Measurements from ENCODE around the gene TSPYL2. TPM values are rescaled to one million over a fixed set of nuclear protein-coding genes. Genes with fewer than 3 reads are reported as not detected.

Gene TSPYL2
- total RNA-seq, 2 experiments from 2014 or later = 46.7 to 52.7 TPM

DNA sequence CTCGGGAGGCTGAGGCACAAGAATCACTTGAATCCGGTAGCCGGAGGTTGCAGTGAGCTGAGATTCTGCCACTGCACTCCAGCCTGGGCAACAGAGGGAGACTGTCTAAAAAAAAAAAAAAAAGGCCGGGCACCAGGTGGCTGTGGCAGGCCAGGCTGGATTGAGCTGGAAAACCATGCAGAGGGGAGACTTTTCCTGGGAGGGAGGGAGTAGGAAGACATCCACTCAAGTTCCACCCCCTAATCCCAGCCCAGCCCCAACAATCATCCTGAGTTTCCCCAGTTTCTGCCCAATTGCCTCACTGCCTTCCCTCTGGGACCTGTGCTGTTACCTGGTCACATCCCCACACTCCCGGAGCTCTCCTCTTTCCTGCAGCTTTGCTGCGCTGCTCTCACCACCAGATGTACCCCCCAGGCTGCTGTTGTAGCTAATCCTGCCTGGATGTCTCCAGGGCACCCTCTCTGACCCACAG lies 9.0 kb upstream of the TSPYL2 start:
- no peaks in the 10 kb centered on the region for H3K36me3 Mint-ChIP-seq
- H3K4me3 Mint-ChIP-seq = no peak overlapping the region
- H3K4me1 Mint-ChIP-seq = peaks cover 12% of the 10 kb centered on the region
- H3K27me3 Mint-ChIP-seq = no peaks in the 10 kb centered on the region
- H3K27ac Mint-ChIP-seq = peak overlapping the region; percentile 71
- no peak for DNase-seq
- H3K9me3 Mint-ChIP-seq = no peaks in the 10 kb centered on the region

DNA sequence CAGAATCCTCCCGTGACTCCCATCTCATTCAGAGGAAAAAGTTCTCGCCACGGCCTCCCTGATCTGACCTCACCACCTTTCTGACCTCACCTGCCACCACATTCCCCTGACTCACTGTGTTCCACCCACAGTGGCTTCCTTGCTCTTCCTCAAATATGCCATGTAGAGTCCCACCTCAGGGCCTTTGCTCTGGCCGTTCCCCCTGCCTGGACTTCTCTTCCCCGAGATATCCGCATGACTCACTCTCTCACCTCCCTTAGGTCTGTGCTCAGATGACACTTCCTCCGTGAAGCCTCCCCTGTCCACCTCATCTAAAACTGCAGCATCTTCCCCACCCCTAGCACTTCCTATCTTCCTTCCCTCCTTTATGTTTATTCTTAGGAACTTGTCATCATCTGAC lies 7.2 kb upstream of the TSPYL2 start:
- Mint-ChIP-seq H3K27ac (no peak overlapping the region), H3K4me3 (no peak overlapping the region), H3K4me1 (peaks cover 12% of the 10 kb centered on the region), H3K27me3 (no peaks in the 10 kb centered on the region), H3K9me3 (no peaks in the 10 kb centered on the region), H3K36me3 (no peaks in the 10 kb centered on the region)
- no peak for DNase-seq

DNA sequence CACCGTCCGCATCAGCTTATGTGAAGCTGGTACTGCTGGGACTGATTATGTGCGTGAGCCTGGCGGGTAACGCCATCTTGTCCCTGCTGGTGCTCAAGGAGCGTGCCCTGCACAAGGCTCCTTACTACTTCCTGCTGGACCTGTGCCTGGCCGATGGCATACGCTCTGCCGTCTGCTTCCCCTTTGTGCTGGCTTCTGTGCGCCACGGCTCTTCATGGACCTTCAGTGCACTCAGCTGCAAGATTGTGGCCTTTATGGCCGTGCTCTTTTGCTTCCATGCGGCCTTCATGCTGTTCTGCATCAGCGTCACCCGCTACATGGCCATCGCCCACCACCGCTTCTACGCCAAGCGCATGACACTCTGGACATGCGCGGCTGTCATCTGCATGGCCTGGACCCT lies 5.5 kb upstream of the TSPYL2 start:
- Mint-ChIP-seq H3K27me3 (no peaks in the 10 kb centered on the region), H3K9me3 (no peaks in the 10 kb centered on the region), H3K36me3 (no peaks in the 10 kb centered on the region)

DNA sequence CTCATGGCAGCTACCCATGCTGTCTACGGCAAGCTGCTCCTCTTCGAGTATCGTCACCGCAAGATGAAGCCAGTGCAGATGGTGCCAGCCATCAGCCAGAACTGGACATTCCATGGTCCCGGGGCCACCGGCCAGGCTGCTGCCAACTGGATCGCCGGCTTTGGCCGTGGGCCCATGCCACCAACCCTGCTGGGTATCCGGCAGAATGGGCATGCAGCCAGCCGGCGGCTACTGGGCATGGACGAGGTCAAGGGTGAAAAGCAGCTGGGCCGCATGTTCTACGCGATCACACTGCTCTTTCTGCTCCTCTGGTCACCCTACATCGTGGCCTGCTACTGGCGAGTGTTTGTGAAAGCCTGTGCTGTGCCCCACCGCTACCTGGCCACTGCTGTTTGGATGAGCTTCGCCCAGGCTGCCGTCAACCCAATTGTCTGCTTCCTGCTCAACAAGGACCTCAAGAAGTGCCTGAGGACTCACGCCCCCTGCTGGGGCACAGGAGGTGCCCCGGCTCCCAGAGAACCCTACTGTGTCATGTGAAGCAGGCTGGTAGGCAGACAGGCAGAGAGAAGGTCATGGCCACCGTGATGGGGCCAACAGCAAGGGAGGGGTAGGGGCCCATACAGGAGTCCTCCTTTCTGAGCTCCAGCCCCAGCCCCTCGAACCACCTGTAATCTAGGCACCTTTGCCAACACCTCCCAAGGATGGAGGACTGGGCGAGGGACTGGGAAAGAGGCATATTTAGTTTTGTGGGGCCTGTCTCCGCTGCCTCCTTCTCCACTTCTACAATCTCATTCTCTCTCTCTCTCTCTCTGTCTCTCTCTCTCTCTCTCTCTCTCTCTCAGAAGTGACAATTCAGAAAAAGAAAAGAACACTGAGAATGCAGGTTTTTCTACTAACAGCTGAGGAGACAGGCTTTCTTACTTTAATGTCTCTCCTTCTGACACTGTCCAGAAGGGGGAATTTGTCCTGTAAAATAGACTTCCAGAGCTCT lies 4.7 kb upstream of the TSPYL2 start:
- Mint-ChIP-seq H3K4me3 (no peak overlapping the region), H3K9me3 (no peaks in the 10 kb centered on the region), H3K4me1 (peaks cover 7% of the 10 kb centered on the region), H3K36me3 (no peaks in the 10 kb centered on the region), H3K27ac (no peak overlapping the region), H3K27me3 (no peaks in the 10 kb centered on the region)
- no peak for DNase-seq

More for the DNA sequence above, 5.5 kb upstream of the TSPYL2 start:
- Mint-ChIP-seq H3K27ac (no peak overlapping the region), H3K4me3 (no peak overlapping the region), H3K4me1 (peaks cover 16% of the 10 kb centered on the region)
- DNase-seq = no peak

DNA sequence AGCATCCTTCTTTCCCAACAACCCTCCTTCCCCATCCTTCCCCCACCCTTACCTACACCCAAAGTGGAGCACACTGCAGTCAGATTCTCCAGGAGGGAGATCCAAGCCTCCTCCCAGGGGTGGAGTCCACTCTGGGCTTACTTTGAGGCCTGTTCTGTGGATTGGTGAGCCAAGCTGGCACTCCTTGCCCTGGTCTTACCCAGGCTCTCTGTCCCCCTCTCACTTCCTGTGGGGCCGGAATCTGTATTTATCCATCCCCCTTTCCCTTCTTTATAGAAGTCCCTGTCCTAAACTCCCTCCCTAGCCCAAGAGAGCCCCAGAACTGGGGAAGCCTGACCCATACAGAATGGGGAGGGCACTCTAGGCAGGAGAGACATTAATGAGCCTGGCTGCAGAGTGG lies 3.2 kb upstream of the TSPYL2 start:
- Mint-ChIP-seq H3K4me1 (peaks cover 11% of the 10 kb centered on the region), H3K4me3 (no peak overlapping the region), H3K27me3 (no peaks in the 10 kb centered on the region), H3K36me3 (peaks cover 13% of the 10 kb centered on the region), H3K27ac (no peak overlapping the region), H3K9me3 (no peaks in the 10 kb centered on the region)
- no peak for DNase-seq

DNA sequence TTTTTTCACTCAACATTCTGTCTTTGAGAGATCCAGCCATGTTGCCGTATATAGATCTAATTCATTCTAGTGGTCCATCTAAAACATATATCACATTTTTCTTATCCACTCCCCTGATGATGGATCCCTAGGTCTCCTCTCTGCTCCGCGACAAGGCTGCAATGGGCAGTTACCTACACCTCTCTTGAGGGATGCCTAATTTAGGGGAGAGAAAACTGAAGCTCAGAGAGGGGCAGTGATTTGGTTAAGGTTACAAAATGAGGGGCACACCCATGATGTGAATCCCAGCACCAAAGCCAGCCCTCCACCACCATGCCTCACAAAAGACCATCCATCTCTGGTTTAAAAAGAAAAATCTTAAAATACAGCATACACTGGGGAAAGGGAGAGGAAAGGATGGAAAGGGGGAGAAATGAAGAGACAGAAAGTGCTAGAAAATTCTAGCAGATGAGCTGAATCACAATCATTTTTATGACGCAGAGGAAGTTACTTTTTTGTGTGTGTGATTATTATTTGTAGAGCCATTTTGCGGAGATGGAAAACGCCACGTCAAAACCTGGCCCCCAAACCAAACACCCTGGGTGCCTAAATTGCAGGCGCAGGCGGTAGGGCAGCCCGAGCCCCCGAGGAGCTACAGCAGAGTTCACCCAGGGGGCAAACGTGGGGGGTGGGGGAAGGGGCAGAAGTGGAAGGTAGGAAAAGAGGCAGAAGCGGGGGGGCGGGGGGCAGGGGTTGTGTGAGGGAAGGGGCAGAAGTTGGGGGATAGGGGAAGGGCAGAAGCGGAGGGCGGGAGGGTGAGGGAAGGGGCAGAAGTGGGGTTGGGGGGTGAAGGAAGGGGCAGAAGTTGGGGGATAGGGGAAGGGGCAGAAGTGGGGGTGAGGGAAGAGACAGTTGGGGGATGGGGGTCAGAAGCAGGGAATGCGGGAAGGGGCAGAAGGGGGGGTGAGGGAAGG lies 1.3 kb upstream of the TSPYL2 start:
- peak overlapping the region; percentile 78 for H3K4me3 Mint-ChIP-seq
- no peaks in the 10 kb centered on the region for H3K9me3 Mint-ChIP-seq
- peaks cover 25% of the 10 kb centered on the region for H3K4me1 Mint-ChIP-seq
- peak overlapping the region; percentile 89 for H3K27ac Mint-ChIP-seq
- H3K36me3 Mint-ChIP-seq = peaks cover 30% of the 10 kb centered on the region
- no peaks in the 10 kb centered on the region for H3K27me3 Mint-ChIP-seq
- DNase-seq = no peak

DNA sequence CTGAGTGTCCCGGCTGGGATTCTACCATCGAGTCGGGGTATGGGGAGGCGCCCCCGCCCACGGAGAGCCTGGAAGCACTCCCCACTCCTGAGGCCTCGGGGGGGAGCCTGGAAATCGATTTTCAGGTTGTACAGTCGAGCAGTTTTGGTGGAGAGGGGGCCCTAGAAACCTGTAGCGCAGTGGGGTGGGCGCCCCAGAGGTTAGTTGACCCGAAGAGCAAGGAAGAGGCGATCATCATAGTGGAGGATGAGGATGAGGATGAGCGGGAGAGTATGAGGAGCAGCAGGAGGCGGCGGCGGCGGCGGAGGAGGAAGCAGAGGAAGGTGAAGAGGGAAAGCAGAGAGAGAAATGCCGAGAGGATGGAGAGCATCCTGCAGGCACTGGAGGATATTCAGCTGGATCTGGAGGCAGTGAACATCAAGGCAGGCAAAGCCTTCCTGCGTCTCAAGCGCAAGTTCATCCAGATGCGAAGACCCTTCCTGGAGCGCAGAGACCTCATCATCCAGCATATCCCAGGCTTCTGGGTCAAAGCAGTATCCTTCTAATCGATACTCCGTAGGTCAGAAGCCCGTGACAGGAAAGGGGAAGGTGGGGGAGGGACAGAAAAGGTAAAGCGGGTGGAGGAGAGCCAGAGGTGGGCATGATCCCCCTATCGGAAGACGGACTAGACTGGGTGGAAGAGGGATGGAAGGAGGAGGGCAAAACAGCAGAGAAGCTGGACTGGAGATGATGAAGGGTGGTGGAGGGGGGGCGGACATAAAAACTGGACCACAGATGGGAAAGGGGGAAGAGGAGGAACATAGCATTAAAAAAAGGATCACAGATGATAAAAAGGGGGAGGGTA lies 828 bp downstream of the TSPYL2 start:
- no peak for DNase-seq
- no peaks in the 10 kb centered on the region for H3K27me3 Mint-ChIP-seq
- peak overlapping the region; percentile 94 for H3K4me3 Mint-ChIP-seq
- peaks cover 36% of the 10 kb centered on the region for H3K36me3 Mint-ChIP-seq
- peak overlapping the region; percentile 98 for H3K27ac Mint-ChIP-seq
- H3K4me1 Mint-ChIP-seq = peaks cover 45% of the 10 kb centered on the region
- H3K9me3 Mint-ChIP-seq = no peaks in the 10 kb centered on the region

DNA sequence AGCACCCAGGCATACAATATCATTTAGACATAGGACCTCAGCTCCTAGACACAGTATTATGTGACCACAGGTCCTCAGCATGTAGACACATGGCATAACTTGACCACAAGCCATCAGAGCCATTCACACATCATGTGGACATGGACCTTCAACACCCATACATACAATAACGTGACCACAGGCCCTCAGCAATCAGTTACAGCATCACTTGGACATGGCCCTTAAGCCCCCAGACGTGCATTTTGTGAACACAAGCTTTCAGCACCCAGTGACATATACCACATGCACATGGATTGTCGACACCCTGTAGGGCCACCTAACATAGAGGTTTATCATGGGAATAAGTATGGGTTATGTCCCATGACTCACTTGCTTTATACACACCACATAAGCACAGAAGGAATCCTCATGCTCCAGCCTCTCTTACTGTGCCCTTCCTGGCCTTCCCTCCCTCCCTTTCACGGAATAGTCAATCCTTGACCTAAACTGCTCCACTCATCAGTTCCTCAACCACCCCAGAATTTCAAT lies 1.9 kb downstream of the TSPYL2 start:
- H3K9me3 Mint-ChIP-seq = no peaks in the 10 kb centered on the region
- no peak for DNase-seq
- H3K36me3 Mint-ChIP-seq = peaks cover 42% of the 10 kb centered on the region
- no peaks in the 10 kb centered on the region for H3K27me3 Mint-ChIP-seq
- peak overlapping the region; percentile 94 for H3K4me3 Mint-ChIP-seq
- peaks cover 51% of the 10 kb centered on the region for H3K4me1 Mint-ChIP-seq
- peak overlapping the region; percentile 69 for H3K27ac Mint-ChIP-seq

DNA sequence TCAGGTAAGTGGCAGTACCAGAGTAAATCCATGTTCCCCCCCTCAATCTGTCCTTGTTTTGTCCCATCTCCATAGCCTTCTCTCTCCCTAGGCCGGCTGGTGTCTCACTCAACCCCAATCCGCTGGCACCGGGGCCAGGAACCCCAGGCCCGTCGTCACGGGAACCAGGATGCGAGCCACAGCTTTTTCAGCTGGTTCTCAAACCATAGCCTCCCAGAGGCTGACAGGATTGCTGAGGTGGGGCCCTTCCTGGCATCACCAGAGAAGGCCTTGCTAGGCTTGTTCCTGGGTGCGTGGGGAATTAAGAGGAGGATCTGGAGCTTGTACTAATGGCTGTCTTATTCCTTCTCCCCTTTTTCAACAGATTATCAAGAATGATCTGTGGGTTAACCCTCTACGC lies 2.7 kb downstream of the TSPYL2 start:
- no peak for DNase-seq
- peaks cover 56% of the 10 kb centered on the region for H3K4me1 Mint-ChIP-seq
- peak overlapping the region; percentile 69 for H3K27ac Mint-ChIP-seq
- peaks cover 43% of the 10 kb centered on the region for H3K36me3 Mint-ChIP-seq
- no peaks in the 10 kb centered on the region for H3K27me3 Mint-ChIP-seq
- H3K4me3 Mint-ChIP-seq = peak overlapping the region; percentile 9
- H3K9me3 Mint-ChIP-seq = no peaks in the 10 kb centered on the region

DNA sequence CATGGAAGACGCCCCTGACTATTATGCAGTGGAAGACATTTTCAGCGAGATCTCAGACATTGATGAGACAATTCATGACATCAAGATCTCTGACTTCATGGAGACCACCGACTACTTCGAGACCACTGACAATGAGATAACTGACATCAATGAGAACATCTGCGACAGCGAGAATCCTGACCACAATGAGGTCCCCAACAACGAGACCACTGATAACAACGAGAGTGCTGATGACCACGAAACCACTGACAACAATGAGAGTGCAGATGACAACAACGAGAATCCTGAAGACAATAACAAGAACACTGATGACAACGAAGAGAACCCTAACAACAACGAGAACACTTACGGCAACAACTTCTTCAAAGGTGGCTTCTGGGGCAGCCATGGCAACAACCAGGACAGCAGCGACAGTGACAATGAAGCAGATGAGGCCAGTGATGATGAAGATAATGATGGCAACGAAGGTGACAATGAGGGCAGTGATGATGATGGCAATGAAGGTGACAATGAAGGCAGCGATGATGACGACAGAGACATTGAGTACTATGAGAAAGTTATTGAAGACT lies 3.6 kb downstream of the TSPYL2 start:
- Mint-ChIP-seq H3K27ac (peak overlapping the region; percentile 82), H3K9me3 (no peaks in the 10 kb centered on the region), H3K27me3 (no peaks in the 10 kb centered on the region), H3K4me3 (peak overlapping the region; percentile 55), H3K36me3 (peaks cover 43% of the 10 kb centered on the region), H3K4me1 (peaks cover 54% of the 10 kb centered on the region)
- no peak for DNase-seq

DNA sequence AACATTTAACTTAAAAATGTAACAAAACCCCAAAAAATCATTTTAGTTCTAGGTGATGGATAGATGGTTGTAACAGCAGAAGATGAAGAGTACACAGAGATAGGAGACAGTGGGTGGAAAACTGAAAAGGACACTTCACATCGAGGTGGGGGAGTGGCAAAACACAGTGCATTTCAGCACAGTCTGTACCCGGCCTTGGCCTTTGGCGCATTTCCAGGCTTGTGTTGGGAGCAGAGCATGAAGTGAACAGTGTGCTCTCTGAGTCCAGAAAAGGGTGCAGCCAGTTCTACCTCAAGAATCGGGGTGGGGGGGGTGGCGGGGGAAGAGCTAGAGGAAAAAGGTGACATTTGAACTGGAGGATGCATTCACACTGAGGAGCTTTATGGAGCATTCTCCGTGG lies 4.3 kb downstream of the TSPYL2 start:
- Mint-ChIP-seq H3K36me3 (peaks cover 43% of the 10 kb centered on the region), H3K27me3 (no peaks in the 10 kb centered on the region), H3K4me1 (peaks cover 51% of the 10 kb centered on the region), H3K4me3 (no peak overlapping the region), H3K27ac (peak overlapping the region; percentile 82), H3K9me3 (no peaks in the 10 kb centered on the region)
- DNase-seq = no peak

DNA sequence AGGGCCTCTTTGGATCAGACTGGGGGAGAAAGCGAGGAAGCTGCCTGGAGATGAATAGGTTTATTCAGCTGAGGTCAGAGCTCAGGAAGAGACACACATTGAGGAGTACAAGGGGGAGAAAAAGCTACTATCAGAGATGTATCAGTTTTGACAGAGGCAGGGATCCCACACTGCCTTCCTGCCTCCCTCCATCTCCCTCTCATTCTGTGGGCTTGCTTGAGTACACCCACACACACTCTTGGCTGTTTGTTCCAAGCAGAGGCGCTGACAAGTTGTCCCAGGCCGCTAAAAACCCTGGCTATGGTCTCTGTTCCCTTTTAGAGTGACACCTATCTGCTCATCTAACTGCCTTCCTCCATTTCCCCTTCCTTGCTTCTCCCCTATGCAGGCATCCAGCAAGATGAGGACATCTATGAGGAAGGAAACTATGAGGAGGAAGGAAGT lies 5.2 kb downstream of the TSPYL2 start:
- DNase-seq = no peak
- H3K36me3 Mint-ChIP-seq = peaks cover 43% of the 10 kb centered on the region
- peaks cover 51% of the 10 kb centered on the region for H3K4me1 Mint-ChIP-seq
- H3K27me3 Mint-ChIP-seq = no peaks in the 10 kb centered on the region
- peak overlapping the region; percentile 81 for H3K4me3 Mint-ChIP-seq
- peak overlapping the region; percentile 96 for H3K27ac Mint-ChIP-seq
- no peaks in the 10 kb centered on the region for H3K9me3 Mint-ChIP-seq

DNA sequence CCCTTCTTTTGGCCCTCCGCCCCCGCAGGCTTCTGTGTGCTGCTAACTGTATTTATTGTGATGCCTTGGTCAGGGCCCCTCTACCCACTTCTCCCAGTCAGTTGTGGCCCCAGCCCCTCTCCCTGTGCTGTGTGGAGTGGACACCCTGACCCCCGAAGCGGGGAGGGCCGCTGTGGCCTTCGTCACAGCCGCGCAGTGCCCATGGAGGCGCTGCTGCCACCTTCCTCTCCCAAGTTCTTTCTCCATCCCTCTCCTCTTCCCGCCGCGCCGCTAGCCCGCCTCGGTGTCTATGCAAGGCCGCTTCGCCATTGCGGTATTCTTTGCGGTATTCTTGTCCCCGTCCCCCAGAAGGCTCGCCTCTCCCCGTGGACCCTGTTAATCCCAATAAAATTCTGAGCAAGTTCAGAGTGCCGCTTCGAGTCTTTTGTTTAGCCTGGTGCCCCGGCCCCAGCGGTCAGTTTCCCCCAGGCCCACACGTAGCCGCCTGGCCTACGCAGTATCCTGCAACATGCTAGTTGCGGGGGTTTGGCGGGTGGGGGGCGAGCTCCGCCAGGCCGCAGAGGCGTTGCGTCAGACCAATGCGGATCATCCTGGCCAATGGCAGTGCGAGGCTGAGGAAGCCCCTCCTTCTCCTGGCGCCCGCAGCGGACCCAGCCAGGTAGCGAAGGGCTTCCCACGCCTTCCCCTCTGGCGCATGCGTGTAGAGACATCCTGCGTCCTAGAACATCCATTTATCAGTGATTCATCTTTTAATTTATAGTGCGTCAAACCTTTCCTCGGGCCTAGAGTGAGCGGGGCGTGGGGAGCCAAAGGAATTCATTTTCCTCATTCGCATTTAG lies 6.2 kb downstream of the TSPYL2 start:
- peak overlapping the region; percentile 96 for H3K27ac Mint-ChIP-seq
- no peaks in the 10 kb centered on the region for H3K27me3 Mint-ChIP-seq
- DNase-seq = peak; percentile 84
- peak overlapping the region; percentile 81 for H3K4me3 Mint-ChIP-seq
- H3K36me3 Mint-ChIP-seq = peaks cover 36% of the 10 kb centered on the region
- peaks cover 51% of the 10 kb centered on the region for H3K4me1 Mint-ChIP-seq
- no peaks in the 10 kb centered on the region for H3K9me3 Mint-ChIP-seq

Data from activated naive CD8-positive, alpha-beta T cell treated with anti-CD3 and anti-CD28 coated beads for 36 hours (primary cell).